GM18861 (cell line): ENCODE results near the gene KIRREL1.

ENCODE experiments used
- ATAC-seq: cut with Tn5 transposase; IDR thresholded peaks from one replicate; pipeline ENCODE4 v1.9.1; 2021; ENCODE audit not compliant: unreplicated experiment

The KIRREL1 gene

GRCh38 chr1:158068918-158069317 lies 75.5 kb downstream of the KIRREL1 start:
- no peak for ATAC-seq

GRCh38 chr1:158071138-158071537 lies 77.7 kb downstream of the KIRREL1 start:
- ATAC-seq: no peak

GRCh38 chr1:158075078-158075477 lies 81.6 kb downstream of the KIRREL1 start:
- ATAC-seq: no peak

GRCh38 chr1:158076441-158076840 lies 83.0 kb downstream of the KIRREL1 start:
- ATAC-seq: no peak

GRCh38 chr1:158077411-158078256 lies 84.2 kb downstream of the KIRREL1 start:
- no peak for ATAC-seq

GRCh38 chr1:158078569-158079080 lies 85.2 kb downstream of the KIRREL1 start:
- no peak for ATAC-seq

GRCh38 chr1:158080066-158080465 lies 86.6 kb downstream of the KIRREL1 start:
- ATAC-seq: no peak

- no peak for ATAC-seq
Observed at GRCh38 chr1:158084336-158084735, 90.9 kb downstream of the KIRREL1 start.

- ATAC-seq: no peak
Observed at GRCh38 chr1:158084747-158085146, 91.3 kb downstream of the KIRREL1 start.

GRCh38 chr1:158087320-158087927 lies 94.0 kb downstream of the KIRREL1 start:
- no peak for ATAC-seq

- no peak for ATAC-seq
Observed at GRCh38 chr1:158089476-158089875, 96.0 kb downstream of the KIRREL1 start.

- no peak for ATAC-seq
Observed at GRCh38 chr1:158089925-158090637, 96.6 kb downstream of the KIRREL1 start.

GRCh38 chr1:158093376-158093775 lies 99.9 kb downstream of the KIRREL1 start:
- ATAC-seq: no peak

- no peak for ATAC-seq
Observed at GRCh38 chr1:158094571-158094970, 101.1 kb downstream of the KIRREL1 start.

- peak; percentile 43 for ATAC-seq
Observed at GRCh38 chr1:158095737-158096335, 102.4 kb downstream of the KIRREL1 start.

- no peak for ATAC-seq
Observed at GRCh38 chr1:158098256-158098655, 104.8 kb downstream of the KIRREL1 start.

- ATAC-seq: no peak
Observed at GRCh38 chr1:158099185-158099584, 105.7 kb downstream of the KIRREL1 start.

- no peak for ATAC-seq
Observed at GRCh38 chr1:158100498-158100897, 107.1 kb downstream of the KIRREL1 start.

GRCh38 chr1:158101455-158101854 lies 108.0 kb downstream of the KIRREL1 start:
- no peak for ATAC-seq

GRCh38 chr1:158101927-158102326 lies 108.5 kb downstream of the KIRREL1 start:
- no peak for ATAC-seq
